ENCODE results near the gene SERPINB12. TPM values are rescaled to one million over a fixed set of nuclear protein-coding genes. Genes with fewer than 3 reads are reported as not detected.

Gene SERPINB12
- total and polyA plus RNA-seq, 10 of the 15 experiments (the other 5 are each of a cell fraction or from before 2014, with no cell fraction given) = not detected

DNA sequence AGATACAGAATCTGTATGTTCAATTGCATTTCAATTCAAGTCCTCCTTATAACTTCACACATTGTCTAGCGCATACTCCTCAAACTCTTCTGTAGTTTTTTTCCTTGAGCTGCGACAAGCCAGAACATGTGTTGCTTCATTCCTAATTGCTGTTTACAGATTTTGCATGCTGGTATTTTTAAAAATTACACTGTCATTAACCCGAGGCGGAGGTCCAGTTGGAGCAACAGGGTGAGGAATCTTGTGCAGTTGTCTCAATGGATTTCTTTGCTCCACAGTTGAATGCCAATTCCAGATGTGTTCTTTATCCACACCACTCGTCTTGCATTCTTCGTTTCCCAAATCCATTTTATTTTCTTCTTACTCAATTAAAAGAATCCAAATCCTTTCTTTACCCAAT is 28.6 kb downstream of the SERPINB12 start (continued):
- TF ChIP-seq, protein P1, sequence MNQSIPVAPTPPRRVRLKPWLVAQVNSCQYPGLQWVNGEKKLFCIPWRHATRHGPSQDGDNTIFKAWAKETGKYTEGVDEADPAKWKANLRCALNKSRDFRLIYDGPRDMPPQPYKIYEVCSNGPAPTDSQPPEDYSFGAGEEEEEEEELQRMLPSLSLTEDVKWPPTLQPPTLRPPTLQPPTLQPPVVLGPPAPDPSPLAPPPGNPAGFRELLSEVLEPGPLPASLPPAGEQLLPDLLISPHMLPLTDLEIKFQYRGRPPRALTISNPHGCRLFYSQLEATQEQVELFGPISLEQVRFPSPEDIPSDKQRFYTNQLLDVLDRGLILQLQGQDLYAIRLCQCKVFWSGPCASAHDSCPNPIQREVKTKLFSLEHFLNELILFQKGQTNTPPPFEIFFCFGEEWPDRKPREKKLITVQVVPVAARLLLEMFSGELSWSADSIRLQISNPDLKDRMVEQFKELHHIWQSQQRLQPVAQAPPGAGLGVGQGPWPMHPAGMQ (IDR thresholded peaks at IDR 0.05; ENCODE audit: borderline replicate concordance) = no peak
- TF ChIP-seq NR2C2 (IDR thresholded peaks at IDR 0.05; ENCODE audit: borderline replicate concordance, control insufficient read depth, insufficient read length, low read depth) (no peak), STAT1 (conservative IDR thresholded peaks at IDR 0.05) (no peak), CREM (IDR thresholded peaks at IDR 0.05; ENCODE audit: low read depth) (no peak), ATF7 (IDR thresholded peaks at IDR 0.05; ENCODE audit: low read depth) (no peak), KLF5 (IDR thresholded peaks at IDR 0.05; ENCODE audit: partially characterized antibody) (no peak)
- TF ChIP-seq, protein P2, sequence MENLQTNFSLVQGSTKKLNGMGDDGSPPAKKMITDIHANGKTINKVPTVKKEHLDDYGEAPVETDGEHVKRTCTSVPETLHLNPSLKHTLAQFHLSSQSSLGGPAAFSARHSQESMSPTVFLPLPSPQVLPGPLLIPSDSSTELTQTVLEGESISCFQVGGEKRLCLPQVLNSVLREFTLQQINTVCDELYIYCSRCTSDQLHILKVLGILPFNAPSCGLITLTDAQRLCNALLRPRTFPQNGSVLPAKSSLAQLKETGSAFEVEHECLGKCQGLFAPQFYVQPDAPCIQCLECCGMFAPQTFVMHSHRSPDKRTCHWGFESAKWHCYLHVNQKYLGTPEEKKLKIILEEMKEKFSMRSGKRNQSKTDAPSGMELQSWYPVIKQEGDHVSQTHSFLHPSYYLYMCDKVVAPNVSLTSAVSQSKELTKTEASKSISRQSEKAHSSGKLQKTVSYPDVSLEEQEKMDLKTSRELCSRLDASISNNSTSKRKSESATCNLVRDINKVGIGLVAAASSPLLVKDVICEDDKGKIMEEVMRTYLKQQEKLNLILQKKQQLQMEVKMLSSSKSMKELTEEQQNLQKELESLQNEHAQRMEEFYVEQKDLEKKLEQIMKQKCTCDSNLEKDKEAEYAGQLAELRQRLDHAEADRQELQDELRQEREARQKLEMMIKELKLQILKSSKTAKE (IDR thresholded peaks at IDR 0.05; ENCODE audit: low read depth, poor library complexity, severe bottlenecking) = no peak
- TF ChIP-seq, protein P3, sequence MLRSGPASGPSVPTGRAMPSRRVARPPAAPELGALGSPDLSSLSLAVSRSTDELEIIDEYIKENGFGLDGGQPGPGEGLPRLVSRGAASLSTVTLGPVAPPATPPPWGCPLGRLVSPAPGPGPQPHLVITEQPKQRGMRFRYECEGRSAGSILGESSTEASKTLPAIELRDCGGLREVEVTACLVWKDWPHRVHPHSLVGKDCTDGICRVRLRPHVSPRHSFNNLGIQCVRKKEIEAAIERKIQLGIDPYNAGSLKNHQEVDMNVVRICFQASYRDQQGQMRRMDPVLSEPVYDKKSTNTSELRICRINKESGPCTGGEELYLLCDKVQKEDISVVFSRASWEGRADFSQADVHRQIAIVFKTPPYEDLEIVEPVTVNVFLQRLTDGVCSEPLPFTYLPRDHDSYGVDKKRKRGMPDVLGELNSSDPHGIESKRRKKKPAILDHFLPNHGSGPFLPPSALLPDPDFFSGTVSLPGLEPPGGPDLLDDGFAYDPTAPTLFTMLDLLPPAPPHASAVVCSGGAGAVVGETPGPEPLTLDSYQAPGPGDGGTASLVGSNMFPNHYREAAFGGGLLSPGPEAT (IDR thresholded peaks at IDR 0.05; ENCODE audit: low read depth) = no peak

All from GM12878 (cell line).